IPS-18a (cell line): ENCODE results near the gene CDHR1.
A peak's percentile ranks its signal among the peaks of the same experiment; 100 is the strongest.

ENCODE experiments used
- H3K27ac ChIP-seq: one replicate; pipeline ENCODE4 v1.5.1; 2013; ENCODE audit warnings: low read length
- H3K27me3 ChIP-seq: one replicate; pipeline ENCODE4 v1.6.1; 2013; ENCODE audit warnings: mild to moderate bottlenecking, low read length; ENCODE audit not compliant: control insufficient read depth, insufficient read depth
- H3K36me3 ChIP-seq: one replicate; pipeline ENCODE4 v1.6.1; 2013; ENCODE audit warnings: low read depth, low read length; ENCODE audit not compliant: control insufficient read depth
- H3K4me1 ChIP-seq: one replicate; pipeline ENCODE4 v1.6.1; 2013; ENCODE audit warnings: low read depth, low read length; ENCODE audit not compliant: control insufficient read depth
- H3K4me3 ChIP-seq: one replicate; pipeline ENCODE4 v1.5.1; 2013; ENCODE audit warnings: low read length
- H3K9ac ChIP-seq: one replicate; pipeline ENCODE4 v1.6.1; 2013; ENCODE audit warnings: mild to moderate bottlenecking, low read length, moderate library complexity
- H3K9me3 ChIP-seq: one replicate; pipeline ENCODE4 v1.6.1; 2013; ENCODE audit warnings: low read depth, low read length; ENCODE audit not compliant: control insufficient read depth

Gene CDHR1

DNA sequence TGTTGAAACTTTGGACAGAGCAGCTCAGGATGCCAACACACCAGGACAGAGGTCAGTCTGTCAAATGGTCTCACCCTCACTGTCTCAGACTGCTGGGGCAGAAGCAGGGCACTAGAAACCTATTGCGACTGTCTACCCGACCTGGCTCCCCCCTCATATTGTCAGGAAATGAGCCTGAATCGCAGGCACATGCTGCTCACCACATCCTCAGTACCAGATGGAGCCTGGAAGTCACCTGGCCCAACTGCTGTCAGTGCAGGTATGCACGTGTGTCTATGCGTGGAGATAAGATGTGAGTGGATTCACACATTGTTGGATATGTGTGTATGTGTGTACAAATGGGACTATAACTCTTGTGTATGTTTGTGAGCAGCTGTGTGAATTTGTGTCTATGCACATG lies 3.2 kb upstream of the CDHR1 start:
- no peaks in the 10 kb centered on the region for H3K36me3 ChIP-seq
- no peaks in the 10 kb centered on the region for H3K4me1 ChIP-seq
- H3K27ac ChIP-seq, result no peak overlapping the region
- H3K9ac ChIP-seq, result no peak overlapping the region
- no peaks in the 10 kb centered on the region for H3K9me3 ChIP-seq
- H3K27me3 ChIP-seq, result peaks cover 35% of the 10 kb centered on the region
- H3K4me3 ChIP-seq, result no peak overlapping the region

GRCh38 chr10:84193327-84193726 lies 1.0 kb upstream of the CDHR1 start:
- H3K27ac ChIP-seq, result no peak overlapping the region
- H3K9ac ChIP-seq, result no peak overlapping the region
- H3K36me3 ChIP-seq, result no peaks in the 10 kb centered on the region
- H3K4me1 ChIP-seq, result no peaks in the 10 kb centered on the region
- no peak overlapping the region for H3K4me3 ChIP-seq
- H3K9me3 ChIP-seq, result no peaks in the 10 kb centered on the region
- H3K27me3 ChIP-seq, result peaks cover 41% of the 10 kb centered on the region

DNA sequence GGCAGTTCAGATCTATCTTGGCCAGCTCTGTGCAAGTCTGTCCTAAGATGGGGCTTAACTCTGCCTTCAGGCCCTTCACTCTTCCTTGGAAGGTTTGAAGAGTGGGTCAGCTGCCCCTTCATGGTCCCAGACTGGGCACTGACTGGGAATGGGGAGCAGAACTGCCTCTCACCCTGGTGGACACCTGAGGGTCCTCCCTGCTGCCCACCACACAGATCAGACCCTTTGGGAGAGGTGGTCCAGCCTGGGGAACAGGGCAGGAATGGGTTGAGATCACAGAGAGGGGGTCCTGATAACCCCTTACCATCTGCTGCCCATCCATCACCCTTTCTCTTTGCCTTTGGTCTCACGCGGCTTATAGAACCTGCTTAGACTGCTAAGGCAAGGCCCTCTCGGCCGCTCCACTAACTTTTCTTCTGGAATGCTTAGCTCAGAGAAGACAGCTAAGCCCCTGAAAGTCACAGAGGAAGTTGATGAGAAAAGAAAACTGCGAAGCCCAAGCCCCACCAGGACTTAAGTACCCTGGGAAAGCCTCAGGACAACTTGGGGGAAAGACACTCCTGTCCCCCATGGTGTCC lies 402 bp upstream of the CDHR1 start:
- peak overlapping the region; percentile 63 for H3K4me3 ChIP-seq
- H3K9ac ChIP-seq, result no peak overlapping the region
- H3K27ac ChIP-seq, result no peak overlapping the region
- no peaks in the 10 kb centered on the region for H3K36me3 ChIP-seq
- H3K27me3 ChIP-seq, result peaks cover 41% of the 10 kb centered on the region
- H3K4me1 ChIP-seq, result no peaks in the 10 kb centered on the region
- no peaks in the 10 kb centered on the region for H3K9me3 ChIP-seq

GRCh38 chr10:84195044-84195830 lies 900 bp downstream of the CDHR1 start:
- Histone ChIP-seq H3K27ac (no peak overlapping the region), H3K27me3 (peaks cover 41% of the 10 kb centered on the region), H3K4me3 (peak overlapping the region; percentile 63), H3K36me3 (no peaks in the 10 kb centered on the region), H3K9me3 (no peaks in the 10 kb centered on the region), H3K9ac (no peak overlapping the region), H3K4me1 (no peaks in the 10 kb centered on the region)

- no peak overlapping the region for H3K9ac ChIP-seq
- H3K4me3 ChIP-seq, result no peak overlapping the region
- H3K36me3 ChIP-seq, result no peaks in the 10 kb centered on the region
- peaks cover 41% of the 10 kb centered on the region for H3K27me3 ChIP-seq
- no peaks in the 10 kb centered on the region for H3K4me1 ChIP-seq
- no peaks in the 10 kb centered on the region for H3K9me3 ChIP-seq
- H3K27ac ChIP-seq, result no peak overlapping the region
Observed at GRCh38 chr10:84196083-84196482, 1.7 kb downstream of the CDHR1 start.

DNA sequence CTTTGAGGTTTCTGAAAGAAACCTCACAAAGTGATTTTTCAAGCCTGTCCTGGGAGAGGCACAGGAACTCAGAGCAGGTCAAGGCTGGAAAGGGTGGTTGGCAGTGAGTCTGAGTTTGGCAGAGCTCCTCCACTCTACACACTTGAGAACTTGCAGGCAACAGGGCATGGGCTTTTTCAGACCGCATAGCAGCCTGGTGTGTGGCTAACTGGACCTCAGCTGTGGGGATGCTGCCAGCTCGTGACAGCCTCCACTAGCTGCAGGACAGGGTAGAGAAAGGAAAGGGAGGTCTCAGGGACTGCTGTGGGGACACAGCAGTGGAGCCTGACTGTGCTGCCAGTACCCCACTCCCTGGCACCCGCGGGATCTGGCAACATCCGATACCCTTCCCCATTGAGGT lies 2.6 kb downstream of the CDHR1 start:
- Histone ChIP-seq H3K9ac (no peak overlapping the region), H3K4me3 (no peak overlapping the region), H3K4me1 (no peaks in the 10 kb centered on the region), H3K27me3 (peaks cover 41% of the 10 kb centered on the region), H3K9me3 (no peaks in the 10 kb centered on the region), H3K27ac (no peak overlapping the region), H3K36me3 (no peaks in the 10 kb centered on the region)

- Histone ChIP-seq H3K27ac (no peak overlapping the region), H3K4me1 (no peaks in the 10 kb centered on the region), H3K4me3 (no peak overlapping the region), H3K9ac (no peak overlapping the region), H3K36me3 (no peaks in the 10 kb centered on the region), H3K9me3 (no peaks in the 10 kb centered on the region), H3K27me3 (peaks cover 39% of the 10 kb centered on the region)
Observed at GRCh38 chr10:84197643-84198042, 3.3 kb downstream of the CDHR1 start.

DNA sequence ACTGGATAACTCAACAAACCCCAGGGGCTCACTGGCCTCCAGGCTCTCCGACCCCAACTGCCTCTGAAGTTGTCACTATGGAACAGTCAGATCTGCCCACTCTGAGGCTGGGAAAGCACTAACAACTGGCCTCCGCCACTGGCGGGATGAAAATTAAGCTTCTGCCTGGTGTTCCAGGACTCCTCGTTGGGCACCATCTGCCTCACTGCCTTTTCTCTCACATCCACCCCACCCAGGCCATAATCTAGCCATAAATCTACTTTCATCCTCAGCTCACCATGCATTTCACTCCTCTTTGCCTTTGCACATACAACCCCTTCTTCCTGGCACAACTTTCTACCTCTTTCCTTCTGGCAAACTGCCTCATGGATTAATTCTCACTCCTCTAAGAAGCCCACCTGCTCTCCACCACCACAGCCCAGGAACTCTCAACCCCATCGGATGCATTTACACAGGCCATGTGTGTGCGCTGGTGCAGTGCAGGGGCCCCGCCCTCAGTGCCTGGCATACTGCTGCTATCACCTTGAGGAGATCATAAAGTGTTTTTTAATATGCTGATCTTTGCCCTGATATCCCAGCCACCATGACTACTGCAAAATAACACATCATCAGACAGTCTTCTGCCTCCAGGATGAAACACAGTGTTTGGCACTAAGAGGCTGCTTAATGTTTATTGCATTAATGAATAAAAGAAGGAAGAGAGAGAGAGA lies 4.0 kb downstream of the CDHR1 start:
- H3K9me3 ChIP-seq, result no peaks in the 10 kb centered on the region
- no peaks in the 10 kb centered on the region for H3K36me3 ChIP-seq
- H3K4me1 ChIP-seq, result no peaks in the 10 kb centered on the region
- no peak overlapping the region for H3K27ac ChIP-seq
- H3K9ac ChIP-seq, result no peak overlapping the region
- peaks cover 32% of the 10 kb centered on the region for H3K27me3 ChIP-seq
- H3K4me3 ChIP-seq, result no peak overlapping the region

GRCh38 chr10:84200537-84201243 lies 6.4 kb downstream of the CDHR1 start:
- H3K36me3 ChIP-seq, result no peaks in the 10 kb centered on the region

DNA sequence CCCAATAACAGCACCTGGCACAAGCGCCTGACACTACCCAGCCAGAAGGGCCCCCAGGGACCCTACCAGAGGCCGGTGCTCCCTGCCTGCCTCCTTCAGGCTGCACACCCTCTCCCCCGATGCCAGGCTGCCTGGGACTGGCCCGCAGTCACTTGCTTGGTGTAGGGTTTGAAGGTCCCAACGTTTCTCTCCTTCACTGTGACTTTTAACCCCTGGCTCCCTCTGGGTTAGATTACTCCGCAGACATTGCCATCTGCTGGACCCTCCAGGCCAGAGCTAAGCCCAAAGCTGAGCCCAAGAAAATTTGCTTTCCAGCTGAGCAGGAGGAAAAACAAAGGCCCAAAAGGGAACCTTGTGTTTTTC lies 6.9 kb downstream of the CDHR1 start:
- H3K36me3 ChIP-seq, result no peaks in the 10 kb centered on the region
- H3K9ac ChIP-seq, result no peak overlapping the region
- no peaks in the 10 kb centered on the region for H3K4me1 ChIP-seq
- H3K27ac ChIP-seq, result no peak overlapping the region
- H3K27me3 ChIP-seq, result peaks cover 5% of the 10 kb centered on the region
- H3K4me3 ChIP-seq, result no peak overlapping the region
- no peaks in the 10 kb centered on the region for H3K9me3 ChIP-seq

More at GRCh38 chr10:84200537-84201243, 6.4 kb downstream of the CDHR1 start:
- peaks cover 10% of the 10 kb centered on the region for H3K27me3 ChIP-seq
- no peak overlapping the region for H3K9ac ChIP-seq
- H3K9me3 ChIP-seq, result no peaks in the 10 kb centered on the region
- no peak overlapping the region for H3K27ac ChIP-seq
- no peak overlapping the region for H3K4me3 ChIP-seq
- no peaks in the 10 kb centered on the region for H3K4me1 ChIP-seq

- H3K27me3 ChIP-seq, result peaks cover under 1% of the 10 kb centered on the region
- no peak overlapping the region for H3K4me3 ChIP-seq
- no peaks in the 10 kb centered on the region for H3K36me3 ChIP-seq
- H3K9ac ChIP-seq, result no peak overlapping the region
- no peaks in the 10 kb centered on the region for H3K4me1 ChIP-seq
- no peak overlapping the region for H3K27ac ChIP-seq
- H3K9me3 ChIP-seq, result no peaks in the 10 kb centered on the region
Observed at GRCh38 chr10:84201682-84202081, 7.3 kb downstream of the CDHR1 start.
